Mesothelial cell of epicardium (in vitro differentiated cells): Measurements from ENCODE around the gene TMEM37. TPM values are rescaled to one million over a fixed set of nuclear protein-coding genes. Genes with fewer than 3 reads are reported as not detected.

Experiments
- DNase-seq, 2 experiments: peaks; one replicate each; pipeline ENCODE4 v3.0.0; 2021; ENCODE audit warnings: low spot score in 2 of 2; ENCODE audit not compliant: unreplicated experiment in 2 of 2
- H3K27ac Mint-ChIP-seq: 2 replicates; pipeline ENCODE4 v1.8.0; 2021; ENCODE audit warnings: mixed read lengths
- H3K27me3 Mint-ChIP-seq: 2 replicates; pipeline ENCODE4 v1.8.0; 2021; ENCODE audit warnings: low read depth, mixed read lengths
- H3K36me3 Mint-ChIP-seq: 2 replicates; pipeline ENCODE4 v1.8.0; 2021; ENCODE audit warnings: mixed read lengths
- H3K4me1 Mint-ChIP-seq: 2 replicates; pipeline ENCODE4 v1.8.0; 2021; ENCODE audit warnings: mixed read lengths
- H3K4me3 Mint-ChIP-seq: 2 replicates; pipeline ENCODE4 v1.8.0; 2021; ENCODE audit warnings: mild to moderate bottlenecking, moderate library complexity, mixed read lengths
- H3K9me3 Mint-ChIP-seq: 2 replicates; pipeline ENCODE4 v1.8.0; 2021; ENCODE audit warnings: mixed read lengths
- CTCF ChIP-seq: fragments of 200-600 bp; sonication (generic); IDR thresholded peaks from one replicate; pipeline ENCODE4 v1.5.0; 2021; ENCODE audit warnings: antibody characterized with exemption; ENCODE audit not compliant: unreplicated experiment
- total RNA-seq: library from RNA; stranded (reverse); gene quantifications from 3 replicates; pipeline ENCODE4 v1.2.1, GENCODE V29; 2021

TMEM37 gene
- total RNA-seq, 1 donor from 2014 or later, result 11.9 TPM

GRCh38 chr2:119476301-119477112, 44.9 kb downstream of the TMEM37 start:
- DNase-seq, result peak in 1 of 2 experiments; percentile 69
- peak; percentile 93 for TF ChIP-seq CTCF
- H3K27me3 Mint-ChIP-seq, result peaks cover 5% of the 10 kb centered on the region
- H3K36me3 Mint-ChIP-seq, result no peaks in the 10 kb centered on the region
- no peaks in the 10 kb centered on the region for H3K9me3 Mint-ChIP-seq
- no peak overlapping the region for H3K4me3 Mint-ChIP-seq
- H3K4me1 Mint-ChIP-seq, result peaks cover 10% of the 10 kb centered on the region
- H3K27ac Mint-ChIP-seq, result no peak overlapping the region

DNA sequence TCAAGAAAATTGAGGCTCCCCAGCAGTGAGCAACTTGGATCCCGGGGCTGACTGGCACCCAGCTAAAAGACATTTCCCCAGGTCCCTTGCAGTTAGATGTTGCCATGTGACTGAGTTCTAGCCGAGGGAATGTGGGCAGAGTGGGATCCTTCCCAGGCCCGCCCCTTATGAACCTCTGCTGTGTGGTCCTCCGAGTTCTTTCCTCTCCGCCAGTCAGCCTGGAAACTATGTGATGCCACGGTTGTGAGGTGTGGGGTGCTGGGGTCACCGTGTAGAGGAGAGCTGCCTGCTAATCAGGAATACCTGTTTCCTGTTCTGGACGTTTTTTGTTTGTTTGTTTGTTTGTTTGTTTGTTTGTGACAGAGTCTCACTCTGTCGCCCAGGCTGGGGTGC, 45.5 kb downstream of the TMEM37 start:
- H3K27me3 Mint-ChIP-seq, result peaks cover 5% of the 10 kb centered on the region
- peak in 1 of 2 experiments; percentile 31 for DNase-seq
- TF ChIP-seq CTCF, result no peak

GRCh38 chr2:119478188-119478977, 46.7 kb downstream of the TMEM37 start:
- Mint-ChIP-seq H3K36me3 (no peaks in the 10 kb centered on the region), H3K27ac (no peak overlapping the region), H3K9me3 (no peaks in the 10 kb centered on the region), H3K4me1 (peaks cover 12% of the 10 kb centered on the region), H3K4me3 (no peak overlapping the region), H3K27me3 (peaks cover 5% of the 10 kb centered on the region)
- TF ChIP-seq CTCF, result no peak
- peak in 1 of 2 experiments; percentile 19 for DNase-seq

More for the DNA sequence above, 45.5 kb downstream of the TMEM37 start:
- Mint-ChIP-seq H3K27ac (no peak overlapping the region), H3K4me1 (peaks cover 10% of the 10 kb centered on the region), H3K36me3 (no peaks in the 10 kb centered on the region), H3K9me3 (no peaks in the 10 kb centered on the region), H3K4me3 (no peak overlapping the region)

GRCh38 chr2:119478978-119479295, 47.3 kb downstream of the TMEM37 start:
- Mint-ChIP-seq H3K9me3 (no peaks in the 10 kb centered on the region), H3K4me3 (no peak overlapping the region), H3K4me1 (peaks cover 12% of the 10 kb centered on the region), H3K36me3 (no peaks in the 10 kb centered on the region), H3K27me3 (peaks cover 5% of the 10 kb centered on the region), H3K27ac (no peak overlapping the region)
- DNase-seq, result peak in 1 of 2 experiments; percentile 21
- no peak for TF ChIP-seq CTCF

DNA sequence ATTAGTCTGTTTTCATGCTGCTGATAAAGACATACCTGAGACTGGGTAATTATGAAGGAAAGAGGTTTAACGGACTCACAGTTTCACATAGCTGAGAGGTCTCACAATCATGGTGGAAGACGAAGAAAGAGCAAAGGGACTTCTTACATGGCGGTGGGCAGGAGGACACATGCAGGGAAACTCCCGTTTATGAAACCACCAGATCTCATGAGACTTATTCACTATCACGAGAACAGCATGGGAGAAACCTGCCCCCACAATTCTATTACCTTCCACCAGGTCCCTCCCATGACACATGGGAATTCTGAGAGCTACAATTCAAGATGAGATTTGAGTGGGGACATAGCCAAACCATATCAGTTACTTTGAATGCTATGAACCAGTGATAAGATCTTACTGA, 48.5 kb downstream of the TMEM37 start:
- Mint-ChIP-seq H3K27me3 (peaks cover 5% of the 10 kb centered on the region), H3K27ac (no peak overlapping the region), H3K4me3 (no peak overlapping the region), H3K36me3 (no peaks in the 10 kb centered on the region), H3K9me3 (no peaks in the 10 kb centered on the region), H3K4me1 (peaks cover 19% of the 10 kb centered on the region)
- no peak for TF ChIP-seq CTCF
- no peak for DNase-seq
